GM18502 (cell line): ENCODE measurements around the gene DMWD.

ENCODE experiments used
- ATAC-seq: cut with Tn5 transposase; IDR thresholded peaks from one replicate; pipeline ENCODE4 v1.9.1; 2021; ENCODE audit warnings: mild to moderate bottlenecking; ENCODE audit not compliant: unreplicated experiment, poor library complexity

Gene DMWD

GRCh38 chr19:45792470-45793177 is at the start of gene DMWD:
DMWD (minus strand) TSS chr19:45792845; CDS start chr19:45792756, 89 bp downstream.
- peak; percentile 91 for ATAC-seq

- no peak for ATAC-seq
Measured at GRCh38 chr19:45842198-45842597, 49.6 kb upstream of the DMWD start.

- no peak for ATAC-seq
Measured at GRCh38 chr19:45834970-45835369, 42.3 kb upstream of the DMWD start.

- no peak for ATAC-seq
Measured at GRCh38 chr19:45828945-45829344, 36.3 kb upstream of the DMWD start.

GRCh38 chr19:45828523-45828922 is 35.9 kb upstream of the DMWD start:
- ATAC-seq = no peak

- ATAC-seq = no peak
Measured at GRCh38 chr19:45827459-45828093, 34.9 kb upstream of the DMWD start.

GRCh38 chr19:45826934-45827333 is 34.3 kb upstream of the DMWD start:
- no peak for ATAC-seq

- ATAC-seq = no peak
Measured at GRCh38 chr19:45825917-45826893, 33.6 kb upstream of the DMWD start.

- no peak for ATAC-seq
Measured at GRCh38 chr19:45825263-45825605, 32.6 kb upstream of the DMWD start.

- ATAC-seq = no peak
Measured at GRCh38 chr19:45824531-45825262, 32.1 kb upstream of the DMWD start.

- ATAC-seq = no peak
Measured at GRCh38 chr19:45824041-45824471, 31.4 kb upstream of the DMWD start.

GRCh38 chr19:45823182-45823581 is 30.5 kb upstream of the DMWD start:
- ATAC-seq = no peak

- no peak for ATAC-seq
Measured at GRCh38 chr19:45822716-45823115, 30.1 kb upstream of the DMWD start.

GRCh38 chr19:45821570-45821969 is 28.9 kb upstream of the DMWD start:
- no peak for ATAC-seq

- no peak for ATAC-seq
Measured at GRCh38 chr19:45821103-45821521, 28.5 kb upstream of the DMWD start.

- ATAC-seq = no peak
Measured at GRCh38 chr19:45820413-45821102, 27.9 kb upstream of the DMWD start.

- no peak for ATAC-seq
Measured at GRCh38 chr19:45819769-45820168, 27.1 kb upstream of the DMWD start.

GRCh38 chr19:45817725-45818301 is 25.2 kb upstream of the DMWD start:
- ATAC-seq = no peak

- peak; percentile 78 for ATAC-seq
Measured at GRCh38 chr19:45817010-45817724, 24.5 kb upstream of the DMWD start.
